Measurements from ENCODE around the gene GLYATL1. TPM values are rescaled to one million over a fixed set of nuclear protein-coding genes. Genes with fewer than 3 reads are reported as not detected.
A peak's percentile ranks its signal among the peaks of the same experiment; 100 is the strongest.

Gene GLYATL1
- total and polyA plus RNA-seq, 2 of the 8 experiments (the other 6 are each of a cell fraction or from before 2014, with no cell fraction given), result 8.6 to 10.7 TPM

DNA sequence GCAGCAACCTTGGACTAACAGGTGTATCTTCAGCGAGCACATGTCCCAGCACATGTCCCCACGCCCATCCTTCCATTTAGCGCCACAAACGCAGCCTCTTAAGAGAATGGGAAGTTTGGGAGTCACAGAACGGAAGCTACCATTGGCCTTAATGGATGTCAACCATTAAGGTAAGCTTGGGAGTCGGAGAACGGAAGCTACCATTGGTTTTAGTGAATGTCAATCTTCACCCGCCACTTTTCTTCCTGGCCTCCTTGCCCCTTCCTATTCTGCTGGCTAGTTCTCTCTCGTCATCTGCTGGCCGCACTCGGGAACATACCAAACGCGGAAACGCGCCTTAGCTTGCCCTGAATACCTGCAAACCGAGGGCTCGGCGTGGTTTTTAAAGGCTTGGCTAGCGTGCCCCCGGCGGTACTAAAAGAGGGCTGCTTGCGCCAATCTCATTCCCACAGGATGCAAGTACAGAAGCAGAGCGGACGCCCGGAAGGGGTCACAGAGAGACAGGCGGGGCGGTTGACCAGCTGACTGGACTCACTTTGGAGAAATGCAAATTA, 24.3 kb downstream of the GLYATL1 start (continued):
- TF ChIP-seq TAF7 (optimal IDR thresholded peaks at IDR 0.05; ENCODE audit: borderline replicate concordance, low read depth, low read length) (no peak), SIX5 (IDR thresholded peaks at IDR 0.05; ENCODE audit: low read depth, low read length) (no peak), CHD2 (IDR thresholded peaks at IDR 0.05; ENCODE audit: low read length) (peak; percentile 81), EZH2 (IDR thresholded peaks at IDR 0.05; ENCODE audit: low read depth, low read length, severe bottlenecking) (no peak), HDAC6 (IDR thresholded peaks at IDR 0.05; ENCODE audit: low read depth, low read length) (no peak), EGR1 (IDR thresholded peaks at IDR 0.05; ENCODE audit: borderline replicate concordance, low read depth, low read length) (no peak), SUZ12 (IDR thresholded peaks at IDR 0.05; ENCODE audit: low read length) (no peak), BCL11A (IDR thresholded peaks at IDR 0.05; ENCODE audit: low read depth in 2 of 2, low read length in 2 of 2) (no peak), BACH1 (IDR thresholded peaks at IDR 0.05; ENCODE audit: low read length) (no peak), CEBPB (IDR thresholded peaks at IDR 0.05; ENCODE audit: low read depth, low read length) (no peak), RNF2 (IDR thresholded peaks at IDR 0.05; ENCODE audit: borderline replicate concordance, low read depth, low read length, missing control alignments, poor library complexity, severe bottlenecking) (no peak), CBX5 (IDR thresholded peaks at IDR 0.05; ENCODE audit: low read depth, low read length) (no peak), GTF2F1 (IDR thresholded peaks at IDR 0.05; ENCODE audit: borderline replicate concordance, low read depth, low read length) (no peak), ASH2L (IDR thresholded peaks at IDR 0.05; ENCODE audit: low read length) (no peak)
- TF ChIP-seq, protein P1, sequence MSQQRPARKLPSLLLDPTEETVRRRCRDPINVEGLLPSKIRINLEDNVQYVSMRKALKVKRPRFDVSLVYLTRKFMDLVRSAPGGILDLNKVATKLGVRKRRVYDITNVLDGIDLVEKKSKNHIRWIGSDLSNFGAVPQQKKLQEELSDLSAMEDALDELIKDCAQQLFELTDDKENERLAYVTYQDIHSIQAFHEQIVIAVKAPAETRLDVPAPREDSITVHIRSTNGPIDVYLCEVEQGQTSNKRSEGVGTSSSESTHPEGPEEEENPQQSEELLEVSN (IDR thresholded peaks at IDR 0.05), result peak; percentile 97
- TF ChIP-seq, protein P2, sequence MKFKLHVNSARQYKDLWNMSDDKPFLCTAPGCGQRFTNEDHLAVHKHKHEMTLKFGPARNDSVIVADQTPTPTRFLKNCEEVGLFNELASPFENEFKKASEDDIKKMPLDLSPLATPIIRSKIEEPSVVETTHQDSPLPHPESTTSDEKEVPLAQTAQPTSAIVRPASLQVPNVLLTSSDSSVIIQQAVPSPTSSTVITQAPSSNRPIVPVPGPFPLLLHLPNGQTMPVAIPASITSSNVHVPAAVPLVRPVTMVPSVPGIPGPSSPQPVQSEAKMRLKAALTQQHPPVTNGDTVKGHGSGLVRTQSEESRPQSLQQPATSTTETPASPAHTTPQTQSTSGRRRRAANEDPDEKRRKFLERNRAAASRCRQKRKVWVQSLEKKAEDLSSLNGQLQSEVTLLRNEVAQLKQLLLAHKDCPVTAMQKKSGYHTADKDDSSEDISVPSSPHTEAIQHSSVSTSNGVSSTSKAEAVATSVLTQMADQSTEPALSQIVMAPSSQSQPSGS (IDR thresholded peaks at IDR 0.05; ENCODE audit: low read length), result no peak
- TF ChIP-seq, protein P3, sequence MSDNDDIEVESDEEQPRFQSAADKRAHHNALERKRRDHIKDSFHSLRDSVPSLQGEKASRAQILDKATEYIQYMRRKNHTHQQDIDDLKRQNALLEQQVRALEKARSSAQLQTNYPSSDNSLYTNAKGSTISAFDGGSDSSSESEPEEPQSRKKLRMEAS (IDR thresholded peaks at IDR 0.05), result peak; percentile 98
